CD14-positive monocyte (primary cell): ENCODE measurements around the gene RTL5. TPM values are rescaled to one million over a fixed set of nuclear protein-coding genes. Genes with fewer than 3 reads are reported as not detected.

Source experiments
- DNase-seq, 3 donors: peaks; one replicate each; pipeline ENCODE4 v3.0.0-alpha.2; 2011 to 2022
- H2AFZ ChIP-seq: 2 replicates; pipeline ENCODE4 v1.6.0; 2012; ENCODE audit warnings: mild to moderate bottlenecking, low read depth, low read length, inconsistent platforms; ENCODE audit not compliant: insufficient read depth, poor library complexity, severe bottlenecking
- H3K27ac ChIP-seq, 2 donors: 1 replicate in 1 of 2; 2 replicates in 1 of 2; pipeline ENCODE4 v1.5.1; 2012 to 2013; ENCODE audit warnings: low read length in 2 of 2, control low read depth in 1 of 2, inconsistent platforms in 1 of 2, low read depth in 1 of 2, mild to moderate bottlenecking in 1 of 2
- H3K27me3 ChIP-seq, 2 donors: one replicate each; pipeline versions ENCODE4 v1.6.0 to v1.6.1; 2011 to 2013; ENCODE audit warnings: low read length in 2 of 2; ENCODE audit not compliant: control insufficient read depth in 2 of 2, insufficient read depth in 2 of 2
- H3K36me3 ChIP-seq, 2 donors: replicated peaks in 1 of 2; 1 replicate in 1 of 2; 2 replicates in 1 of 2; pipeline versions ENCODE4 v1.5.1 to v1.6.1; 2012 to 2013; ENCODE audit warnings: low read length in 2 of 2, control low read depth in 1 of 2, inconsistent platforms in 1 of 2, mild to moderate bottlenecking in 1 of 2; ENCODE audit not compliant: insufficient read depth in 2 of 2, control insufficient read depth in 1 of 2
- H3K4me1 ChIP-seq, 2 donors: 1 replicate in 1 of 2; 2 replicates in 1 of 2; pipeline versions ENCODE4 v1.5.1 to v1.6.1; 2012 to 2013; ENCODE audit warnings: low read length in 2 of 2, control low read depth in 1 of 2, inconsistent platforms in 1 of 2, mild to moderate bottlenecking in 1 of 2, moderate library complexity in 1 of 2; ENCODE audit not compliant: insufficient read depth in 2 of 2, control insufficient read depth in 1 of 2
- H3K4me2 ChIP-seq: replicated peaks from 2 replicates; pipeline ENCODE3; 2012; ENCODE audit warnings: low read length, moderate library complexity, mild to moderate bottlenecking; ENCODE audit not compliant: poor library complexity, severe bottlenecking; ENCODE audit errors: extremely low read depth
- H3K4me3 ChIP-seq, 3 experiments: fragments of 200-600 bp in 1 of 3; sonication (generic) in 1 of 3; replicated peaks in 1 of 3; 1 replicate in 2 of 3; 2 replicates in 1 of 3; pipeline ENCODE4 v1.5.1; 2011 to 2013; ENCODE audit warnings: low read length in 3 of 3, mild to moderate bottlenecking in 3 of 3, control low read depth in 2 of 3, low read depth in 2 of 3, inconsistent platforms in 1 of 3, moderate library complexity in 1 of 3
- H3K79me2 ChIP-seq: 2 replicates; pipeline ENCODE4 v1.6.0; 2012; ENCODE audit warnings: mild to moderate bottlenecking, control low read depth, inconsistent platforms, low read length, moderate library complexity; ENCODE audit not compliant: insufficient read depth
- H3K9ac ChIP-seq: 2 replicates; pipeline ENCODE4 v1.6.0; 2017; ENCODE audit warnings: low read length, mild to moderate bottlenecking; ENCODE audit not compliant: insufficient read depth, poor library complexity, severe bottlenecking
- H3K9me3 ChIP-seq, 2 donors: replicated peaks in 1 of 2; 1 replicate in 1 of 2; 2 replicates in 1 of 2; pipeline versions ENCODE4 v1.5.1 to v1.6.1; 2012 to 2013; ENCODE audit warnings: low read length in 2 of 2, control low read depth in 1 of 2; ENCODE audit not compliant: control insufficient read depth in 1 of 2, insufficient read depth in 1 of 2
- H4K20me1 ChIP-seq: 2 replicates; pipeline ENCODE4 v1.6.0; 2012; ENCODE audit warnings: mild to moderate bottlenecking, low read length, control low read depth, moderate library complexity; ENCODE audit not compliant: insufficient read depth
- H3K27ac Mint-ChIP-seq, 7 donors: one replicate each; pipeline ENCODE4 v1.8.0; 2020; ENCODE audit warnings: mild to moderate bottlenecking in 7 of 7, mixed read lengths in 7 of 7, moderate library complexity in 6 of 7, inconsistent platforms in 2 of 7
- H3K27me3 Mint-ChIP-seq, 3 donors: one replicate each; pipeline ENCODE4 v1.8.0; 2021 to 2022; ENCODE audit warnings: low read depth in 3 of 3, mild to moderate bottlenecking in 3 of 3, mixed read lengths in 3 of 3, moderate library complexity in 3 of 3, inconsistent platforms in 1 of 3
- H3K36me3 Mint-ChIP-seq, 2 donors: one replicate each; pipeline ENCODE4 v1.8.0; 2020; ENCODE audit warnings: mixed read lengths in 2 of 2, inconsistent platforms in 1 of 2, mild to moderate bottlenecking in 1 of 2
- H3K4me1 Mint-ChIP-seq: one replicate; pipeline ENCODE4 v1.8.0; 2020; ENCODE audit warnings: mild to moderate bottlenecking, mixed read lengths
- H3K4me3 Mint-ChIP-seq, 2 donors: one replicate each; pipeline ENCODE4 v1.8.0; 2020; ENCODE audit warnings: mild to moderate bottlenecking in 2 of 2, mixed read lengths in 2 of 2, moderate library complexity in 1 of 2
- H3K9me3 Mint-ChIP-seq, 7 donors: one replicate each; pipeline ENCODE4 v1.8.0; 2020 to 2022; ENCODE audit warnings: mixed read lengths in 7 of 7, mild to moderate bottlenecking in 6 of 7, moderate library complexity in 6 of 7, inconsistent platforms in 2 of 7
- WGBS: methylation state at CpG from one replicate; pipeline ENCODE4 v1.1.5; 2013; ENCODE audit warnings: missing lambda C conversion rate; ENCODE audit not compliant: insufficient coverage; 5-methylcytosine and 5-hydroxymethylcytosine counted together
- intact Hi-C, 2 donors: fragments of 100-400 bp; cut with micrococcal nuclease; formaldehyde crosslinking; loops; one replicate each; pipeline versions ENCODE4 v1.15.0 to v1.15.1; 2023
- polyA plus RNA-seq, 3 donors: library from polyadenylated mRNA; depleted of rRNA in 1 of 3; unstranded in 2 of 3; stranded (reverse) in 1 of 3; fragments of 300-500 nt in 2 of 3; fragments of >200 nt in 1 of 3; fragmentation: Illumina TruSeq in 2 of 3; gene quantifications; 1 replicate in 2 of 3; 2 replicates in 1 of 3; pipeline ENCODE4 v1.2.3, GENCODE V29; 2012 to 2021
- TF ChIP-seq, protein P1 (sequence below): fragments of 200-600 bp; IDR thresholded peaks from one replicate; pipeline ENCODE4 v1.8.0; 2022; ENCODE audit warnings: antibody characterized with exemption, mild to moderate bottlenecking

Gene RTL5
- polyA plus RNA-seq, 3 donors, result 0.24 to 4.9 (median 0.59) TPM

DNA sequence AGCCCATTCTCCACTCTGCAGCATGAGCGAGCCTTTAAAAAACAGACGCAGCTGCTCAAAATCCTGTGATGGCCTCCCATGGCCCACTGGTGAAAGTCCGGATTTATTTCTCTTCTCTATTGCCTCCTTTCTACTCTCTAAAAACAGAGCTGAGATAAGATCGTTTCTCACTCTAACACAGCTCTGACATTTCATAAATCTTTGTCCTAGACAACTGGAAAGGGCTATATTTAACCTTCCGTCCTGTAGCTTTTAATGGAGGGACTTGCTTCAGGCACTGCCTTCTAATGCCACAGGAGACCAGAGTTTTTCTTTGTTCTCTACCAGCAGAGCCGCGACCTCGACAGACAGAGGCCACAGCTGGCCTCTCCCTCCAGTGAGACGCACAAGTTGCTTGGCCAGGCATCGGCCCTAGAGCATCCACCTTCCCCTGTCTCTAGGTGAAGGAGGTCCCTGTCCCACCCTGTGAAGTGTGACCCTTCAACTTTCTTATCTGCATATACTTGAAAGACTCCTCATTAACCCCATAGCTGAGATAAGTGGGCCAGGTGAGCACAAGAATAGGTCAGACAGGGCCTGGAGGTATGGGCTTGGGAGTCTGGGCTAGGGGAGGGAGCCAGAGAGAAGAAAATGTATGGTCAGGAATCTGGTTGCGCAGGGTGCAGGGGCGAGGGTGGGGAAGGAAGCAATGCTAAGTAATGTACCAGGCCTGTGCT lies 50.0 kb downstream of the RTL5 start:
- H3K27ac ChIP-seq, result no peak overlapping the region
- Mint-ChIP-seq H3K36me3 (peaks cover 0 to 6% of the 10 kb centered on the region in 2 donors), H3K9me3 (peaks cover 0 to 5% (median 0%) of the 10 kb centered on the region in 7 donors), H3K4me1 (peaks cover 59% of the 10 kb centered on the region), H3K27me3 (peaks cover 0 to 27% (median 0%) of the 10 kb centered on the region in 3 donors), H3K27ac (peak overlapping the region in 3 of 7 donors; percentile 32 to 46 (median 37)), H3K4me3 (peak overlapping the region in 1 of 2 donors; percentile 20)
- WGBS, result no CpG with 5 or more reads among the region's 12 CpGs
- no peak overlapping the region for H3K4me3 ChIP-seq
- H3K27me3 ChIP-seq, result no peaks in the 10 kb centered on the region
- intact Hi-C loops, result no loop called here
- H3K9ac ChIP-seq, result no peak overlapping the region
- no peaks in the 10 kb centered on the region for H3K36me3 ChIP-seq
- H3K4me2 ChIP-seq, result no peak overlapping the region
- no peak for DNase-seq
- TF ChIP-seq, protein P1, sequence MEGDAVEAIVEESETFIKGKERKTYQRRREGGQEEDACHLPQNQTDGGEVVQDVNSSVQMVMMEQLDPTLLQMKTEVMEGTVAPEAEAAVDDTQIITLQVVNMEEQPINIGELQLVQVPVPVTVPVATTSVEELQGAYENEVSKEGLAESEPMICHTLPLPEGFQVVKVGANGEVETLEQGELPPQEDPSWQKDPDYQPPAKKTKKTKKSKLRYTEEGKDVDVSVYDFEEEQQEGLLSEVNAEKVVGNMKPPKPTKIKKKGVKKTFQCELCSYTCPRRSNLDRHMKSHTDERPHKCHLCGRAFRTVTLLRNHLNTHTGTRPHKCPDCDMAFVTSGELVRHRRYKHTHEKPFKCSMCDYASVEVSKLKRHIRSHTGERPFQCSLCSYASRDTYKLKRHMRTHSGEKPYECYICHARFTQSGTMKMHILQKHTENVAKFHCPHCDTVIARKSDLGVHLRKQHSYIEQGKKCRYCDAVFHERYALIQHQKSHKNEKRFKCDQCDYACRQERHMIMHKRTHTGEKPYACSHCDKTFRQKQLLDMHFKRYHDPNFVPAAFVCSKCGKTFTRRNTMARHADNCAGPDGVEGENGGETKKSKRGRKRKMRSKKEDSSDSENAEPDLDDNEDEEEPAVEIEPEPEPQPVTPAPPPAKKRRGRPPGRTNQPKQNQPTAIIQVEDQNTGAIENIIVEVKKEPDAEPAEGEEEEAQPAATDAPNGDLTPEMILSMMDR, result no peak
- no peaks in the 10 kb centered on the region for H3K79me2 ChIP-seq
- H4K20me1 ChIP-seq, result no peaks in the 10 kb centered on the region
- H3K9me3 ChIP-seq, result no peaks in the 10 kb centered on the region
- H2AFZ ChIP-seq, result no peak overlapping the region
- peaks cover 46 to 48% of the 10 kb centered on the region in 2 donors for H3K4me1 ChIP-seq

DNA sequence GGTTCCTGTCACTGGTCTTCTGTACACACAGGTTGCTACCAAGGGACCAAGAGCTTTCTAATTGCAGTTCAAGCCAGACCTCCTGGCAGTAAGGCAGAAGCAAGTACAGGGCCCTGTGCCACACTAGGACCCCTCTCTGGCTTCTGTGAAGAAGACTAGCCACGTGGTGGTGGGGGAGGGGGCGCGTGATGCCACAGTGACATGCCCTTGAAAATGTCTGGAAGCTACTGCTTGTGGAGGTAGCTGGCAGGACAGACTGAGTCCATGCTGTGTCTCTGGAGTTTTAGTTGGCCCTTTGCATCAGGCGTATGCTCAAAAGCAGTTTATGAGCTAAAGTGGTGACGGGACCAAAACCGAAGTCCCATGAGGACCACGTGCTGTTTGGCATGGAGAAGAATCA lies 50.9 kb downstream of the RTL5 start:
- Histone ChIP-seq H3K4me1 (peaks cover 46 to 48% of the 10 kb centered on the region in 2 donors), H3K27me3 (no peaks in the 10 kb centered on the region), H2AFZ (no peak overlapping the region), H4K20me1 (no peaks in the 10 kb centered on the region), H3K27ac (no peak overlapping the region), H3K4me2 (peak overlapping the region; percentile 55), H3K9me3 (no peaks in the 10 kb centered on the region), H3K36me3 (no peaks in the 10 kb centered on the region), H3K4me3 (peak overlapping the region in 1 of 3 experiments; percentile 34), H3K79me2 (no peaks in the 10 kb centered on the region), H3K9ac (no peak overlapping the region)
- peaks cover 0 to 26% (median 0%) of the 10 kb centered on the region in 3 donors for H3K27me3 Mint-ChIP-seq
- H3K27ac Mint-ChIP-seq, result peak overlapping the region in 6 of 7 donors; percentile 26 to 95 (median 51)
- peaks cover 0 to 5% (median 0%) of the 10 kb centered on the region in 7 donors for H3K9me3 Mint-ChIP-seq
- TF ChIP-seq, protein P1, result no peak
- DNase-seq, result no peak
- intact Hi-C loops, result no loop called here
- H3K36me3 Mint-ChIP-seq, result peaks cover 0 to 6% of the 10 kb centered on the region in 2 donors
- 93% methylated on average over 4 of the region's 7 CpGs for WGBS
- peaks cover 59% of the 10 kb centered on the region for H3K4me1 Mint-ChIP-seq
- peak overlapping the region; percentile 54 to 83 for H3K4me3 Mint-ChIP-seq
